ENCODE data around the gene SKIC2. TPM values are rescaled to one million over a fixed set of nuclear protein-coding genes. Genes with fewer than 3 reads are reported as not detected.

SKIC2 gene
- polyA plus RNA-seq, 1 donor = 52.6 TPM

GRCh38 chr6:31954511-31954910 lies 4.5 kb upstream of the SKIC2 start:
- Histone ChIP-seq H3K4me1 (ENCODE audit: control insufficient read depth, insufficient read depth, low read length) (peaks cover 4% of the 10 kb centered on the region), H3K36me3 (ENCODE audit: control insufficient read depth, insufficient read depth, low read length) (peaks cover 59% of the 10 kb centered on the region), H3K27ac (ENCODE audit: low read length) (no peak overlapping the region), H3K9me3 (ENCODE audit: control insufficient read depth, low read depth, low read length) (no peaks in the 10 kb centered on the region), H3K4me3 (ENCODE audit: low read length) (no peak overlapping the region), H3K27me3 (ENCODE audit: control insufficient read depth, insufficient read depth, low read length) (no peaks in the 10 kb centered on the region)
- no peak for DNase-seq
- no CpG with 5 or more reads among the region's 28 CpGs for WGBS (ENCODE audit: insufficient coverage, low lambda C conversion rate)

GRCh38 chr6:31956796-31957195 lies 2.2 kb upstream of the SKIC2 start:
- no CpG with 5 or more reads among the region's 3 CpGs for WGBS (ENCODE audit: insufficient coverage, low lambda C conversion rate)
- peaks cover 8% of the 10 kb centered on the region for H3K4me1 ChIP-seq (ENCODE audit: control insufficient read depth, insufficient read depth, low read length)

GRCh38 chr6:31958412-31958740 lies 599 bp upstream of the SKIC2 start:
- H3K9me3 ChIP-seq (ENCODE audit: control insufficient read depth, low read depth, low read length) = no peaks in the 10 kb centered on the region
- no peak for DNase-seq
- WGBS (ENCODE audit: insufficient coverage, low lambda C conversion rate) = no CpG with 5 or more reads among the region's 11 CpGs
- peak overlapping the region; percentile 71 for H3K27ac ChIP-seq (ENCODE audit: low read length)
- H3K27me3 ChIP-seq (ENCODE audit: control insufficient read depth, insufficient read depth, low read length) = no peaks in the 10 kb centered on the region
- H3K36me3 ChIP-seq (ENCODE audit: control insufficient read depth, insufficient read depth, low read length) = peaks cover 66% of the 10 kb centered on the region
- peaks cover 8% of the 10 kb centered on the region for H3K4me1 ChIP-seq (ENCODE audit: control insufficient read depth, insufficient read depth, low read length)
- peak overlapping the region; percentile 81 for H3K4me3 ChIP-seq (ENCODE audit: low read length)

More at GRCh38 chr6:31956796-31957195, 2.2 kb upstream of the SKIC2 start:
- no peak overlapping the region for H3K27ac ChIP-seq (ENCODE audit: low read length)
- no peaks in the 10 kb centered on the region for H3K27me3 ChIP-seq (ENCODE audit: control insufficient read depth, insufficient read depth, low read length)
- H3K9me3 ChIP-seq (ENCODE audit: control insufficient read depth, low read depth, low read length) = no peaks in the 10 kb centered on the region
- DNase-seq = no peak
- H3K36me3 ChIP-seq (ENCODE audit: control insufficient read depth, insufficient read depth, low read length) = peaks cover 66% of the 10 kb centered on the region
- H3K4me3 ChIP-seq (ENCODE audit: low read length) = no peak overlapping the region

DNA sequence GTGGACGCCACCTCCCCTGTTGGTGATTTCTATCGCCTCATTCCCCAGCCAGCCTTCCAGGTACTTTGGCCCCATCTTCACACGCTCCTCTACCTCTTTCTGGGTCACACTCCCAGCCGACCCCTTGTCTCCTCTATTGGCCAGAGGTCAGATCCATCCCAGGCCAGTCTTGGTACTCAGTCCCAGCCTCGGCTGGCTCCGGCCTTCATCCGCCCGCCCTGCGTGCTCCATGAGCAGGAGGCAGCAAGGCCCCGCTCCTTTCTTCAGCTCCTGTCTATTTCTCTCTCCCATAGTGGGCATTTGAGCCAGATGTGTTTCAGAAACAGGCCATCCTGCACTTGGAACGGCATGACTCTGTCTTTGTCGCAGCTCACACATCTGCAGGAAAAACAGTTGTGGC lies 2.6 kb downstream of the SKIC2 start:
- no peak overlapping the region for H3K27ac ChIP-seq (ENCODE audit: low read length)
- no peaks in the 10 kb centered on the region for H3K27me3 ChIP-seq (ENCODE audit: control insufficient read depth, insufficient read depth, low read length)
- no peaks in the 10 kb centered on the region for H3K9me3 ChIP-seq (ENCODE audit: control insufficient read depth, low read depth, low read length)
- H3K36me3 ChIP-seq (ENCODE audit: control insufficient read depth, insufficient read depth, low read length) = peaks cover 65% of the 10 kb centered on the region
- 100% methylated on average over 1 of the region's 12 CpGs for whole genome bisulfite sequencing (ENCODE audit: insufficient coverage, low lambda C conversion rate)
- H3K4me1 ChIP-seq (ENCODE audit: control insufficient read depth, insufficient read depth, low read length) = peaks cover 8% of the 10 kb centered on the region
- DNase-seq = no peak
- H3K4me3 ChIP-seq (ENCODE audit: low read length) = no peak overlapping the region

GRCh38 chr6:31963921-31964320 lies 4.9 kb downstream of the SKIC2 start:
- Histone ChIP-seq H3K27ac (ENCODE audit: low read length) (no peak overlapping the region), H3K9me3 (ENCODE audit: control insufficient read depth, low read depth, low read length) (no peaks in the 10 kb centered on the region), H3K4me1 (ENCODE audit: control insufficient read depth, insufficient read depth, low read length) (peaks cover 8% of the 10 kb centered on the region), H3K36me3 (ENCODE audit: control insufficient read depth, insufficient read depth, low read length) (peaks cover 82% of the 10 kb centered on the region), H3K4me3 (ENCODE audit: low read length) (no peak overlapping the region), H3K27me3 (ENCODE audit: control insufficient read depth, insufficient read depth, low read length) (no peaks in the 10 kb centered on the region)
- WGBS (ENCODE audit: insufficient coverage, low lambda C conversion rate) = 100% methylated on average over 1 of the region's 19 CpGs
- DNase-seq = no peak

DNA sequence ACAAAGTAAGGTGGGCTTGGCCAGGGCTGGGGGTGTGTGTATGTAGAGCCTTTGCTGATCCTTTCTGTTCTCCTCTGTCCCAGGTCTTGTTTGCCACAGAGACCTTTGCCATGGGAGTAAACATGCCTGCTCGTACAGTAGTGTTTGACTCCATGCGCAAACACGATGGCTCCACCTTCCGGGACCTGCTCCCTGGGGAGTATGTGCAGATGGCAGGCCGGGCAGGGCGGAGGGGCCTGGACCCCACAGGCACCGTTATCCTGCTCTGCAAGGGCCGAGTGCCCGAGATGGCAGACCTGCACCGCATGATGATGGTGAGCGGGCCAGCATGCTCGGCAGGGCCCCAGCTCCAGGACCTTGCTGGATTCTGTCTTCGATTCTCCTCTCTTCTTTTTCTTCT lies 6.7 kb downstream of the SKIC2 start:
- H3K9me3 ChIP-seq (ENCODE audit: control insufficient read depth, low read depth, low read length) = no peaks in the 10 kb centered on the region
- no peak overlapping the region for H3K27ac ChIP-seq (ENCODE audit: low read length)
- peaks cover 3% of the 10 kb centered on the region for H3K4me1 ChIP-seq (ENCODE audit: control insufficient read depth, insufficient read depth, low read length)
- WGBS (ENCODE audit: insufficient coverage, low lambda C conversion rate) = no CpG with 5 or more reads among the region's 13 CpGs
- no peak for DNase-seq
- H3K4me3 ChIP-seq (ENCODE audit: low read length) = no peak overlapping the region
- H3K27me3 ChIP-seq (ENCODE audit: control insufficient read depth, insufficient read depth, low read length) = no peaks in the 10 kb centered on the region
- H3K36me3 ChIP-seq (ENCODE audit: control insufficient read depth, insufficient read depth, low read length) = peaks cover 91% of the 10 kb centered on the region

GRCh38 chr6:31966506-31966905 lies 7.5 kb downstream of the SKIC2 start:
- H3K36me3 ChIP-seq (ENCODE audit: control insufficient read depth, insufficient read depth, low read length) = peaks cover 83% of the 10 kb centered on the region
- no peak for DNase-seq
- no peak overlapping the region for H3K4me3 ChIP-seq (ENCODE audit: low read length)
- H3K27ac ChIP-seq (ENCODE audit: low read length) = no peak overlapping the region
- H3K27me3 ChIP-seq (ENCODE audit: control insufficient read depth, insufficient read depth, low read length) = no peaks in the 10 kb centered on the region
- H3K9me3 ChIP-seq (ENCODE audit: control insufficient read depth, low read depth, low read length) = no peaks in the 10 kb centered on the region
- H3K4me1 ChIP-seq (ENCODE audit: control insufficient read depth, insufficient read depth, low read length) = peaks cover 11% of the 10 kb centered on the region
- WGBS (ENCODE audit: insufficient coverage, low lambda C conversion rate) = no CpG with 5 or more reads among the region's 7 CpGs

DNA sequence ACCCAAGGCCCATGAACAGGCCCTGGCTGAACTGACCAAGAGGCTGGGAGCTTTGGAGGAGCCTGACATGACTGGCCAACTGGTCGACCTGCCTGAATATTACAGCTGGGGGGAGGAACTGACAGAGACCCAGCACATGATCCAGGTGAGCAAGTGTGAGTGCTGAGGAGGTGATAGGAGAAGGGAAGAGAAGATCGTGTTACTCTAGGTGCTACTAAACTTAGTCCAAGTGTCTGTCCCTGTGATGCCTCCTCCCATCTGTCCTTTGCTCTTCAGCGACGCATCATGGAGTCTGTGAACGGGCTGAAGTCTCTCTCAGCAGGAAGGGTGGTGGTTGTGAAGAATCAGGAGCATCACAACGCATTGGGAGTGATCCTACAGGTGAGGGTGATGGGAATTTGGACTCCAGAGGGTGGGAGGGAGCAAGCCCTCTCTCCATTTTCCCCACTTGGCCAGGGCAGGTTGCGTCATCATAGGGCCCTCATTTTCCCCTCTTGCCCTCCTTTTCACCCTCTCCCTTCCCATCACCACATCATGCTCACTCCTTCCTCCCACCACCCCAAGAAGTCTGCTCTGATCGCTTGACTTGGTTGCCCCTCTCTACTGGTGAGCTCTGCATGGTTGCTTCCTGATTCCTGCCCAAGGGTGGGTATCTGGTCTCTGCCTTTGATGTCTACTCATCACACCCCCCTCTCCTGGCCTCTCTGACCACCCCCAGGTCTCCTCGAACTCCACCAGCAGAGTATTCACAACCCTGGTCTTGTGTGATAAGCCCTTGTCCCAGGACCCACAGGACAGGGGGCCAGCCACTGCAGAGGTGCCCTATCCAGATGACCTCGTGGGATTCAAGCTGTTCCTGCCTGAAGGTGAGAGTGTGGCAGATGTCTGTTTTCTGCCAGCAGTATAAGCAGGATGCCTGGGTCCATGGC lies 8.3 kb downstream of the SKIC2 start:
- DNase-seq = no peak
- WGBS (ENCODE audit: insufficient coverage, low lambda C conversion rate) = 100% methylated on average over 1 of the region's 10 CpGs
- Histone ChIP-seq H3K4me3 (ENCODE audit: low read length) (no peak overlapping the region), H3K27ac (ENCODE audit: low read length) (no peak overlapping the region), H3K36me3 (ENCODE audit: control insufficient read depth, insufficient read depth, low read length) (peaks cover 76% of the 10 kb centered on the region), H3K27me3 (ENCODE audit: control insufficient read depth, insufficient read depth, low read length) (no peaks in the 10 kb centered on the region), H3K9me3 (ENCODE audit: control insufficient read depth, low read depth, low read length) (no peaks in the 10 kb centered on the region), H3K4me1 (ENCODE audit: control insufficient read depth, insufficient read depth, low read length) (peaks cover 11% of the 10 kb centered on the region)

- no peak overlapping the region for H3K4me3 ChIP-seq (ENCODE audit: low read length)
- H3K36me3 ChIP-seq (ENCODE audit: control insufficient read depth, insufficient read depth, low read length) = peaks cover 69% of the 10 kb centered on the region
- H3K27me3 ChIP-seq (ENCODE audit: control insufficient read depth, insufficient read depth, low read length) = no peaks in the 10 kb centered on the region
- no peak overlapping the region for H3K27ac ChIP-seq (ENCODE audit: low read length)
- DNase-seq = no peak
- WGBS (ENCODE audit: insufficient coverage, low lambda C conversion rate) = no CpG with 5 or more reads among the region's 3 CpGs
- H3K9me3 ChIP-seq (ENCODE audit: control insufficient read depth, low read depth, low read length) = no peaks in the 10 kb centered on the region
- H3K4me1 ChIP-seq (ENCODE audit: control insufficient read depth, insufficient read depth, low read length) = peaks cover 13% of the 10 kb centered on the region
Measured at GRCh38 chr6:31967926-31968320, 8.9 kb downstream of the SKIC2 start.

GRCh38 chr6:31968326-31968725 lies 9.4 kb downstream of the SKIC2 start:
- Histone ChIP-seq H3K9me3 (ENCODE audit: control insufficient read depth, low read depth, low read length) (no peaks in the 10 kb centered on the region), H3K4me1 (ENCODE audit: control insufficient read depth, insufficient read depth, low read length) (peaks cover 16% of the 10 kb centered on the region), H3K36me3 (ENCODE audit: control insufficient read depth, insufficient read depth, low read length) (peaks cover 65% of the 10 kb centered on the region), H3K27ac (ENCODE audit: low read length) (no peak overlapping the region), H3K4me3 (ENCODE audit: low read length) (no peak overlapping the region), H3K27me3 (ENCODE audit: control insufficient read depth, insufficient read depth, low read length) (no peaks in the 10 kb centered on the region)
- no CpG with 5 or more reads among the region's 11 CpGs for WGBS (ENCODE audit: insufficient coverage, low lambda C conversion rate)
- no peak for DNase-seq

Measured in large intestine (tissue), 3 donors.